SU-DHL-6 (cell line): ENCODE measurements around the gene ROCK2.

Experiments
- EZH2phosphoT487 ChIP-seq: fragments of 200-600 bp; sonication (generic), shearing (Covaris generic); conservative IDR thresholded peaks from 2 replicates; pipeline ENCODE4 v1.6.1; 2018; ENCODE audit warnings: mild to moderate bottlenecking, antibody characterized with exemption, low read length, moderate library complexity, mixed read lengths
- TF ChIP-seq, protein P1 (sequence below): fragments of 200-600 bp; sonication (generic); IDR thresholded peaks from one replicate; pipeline ENCODE4 v1.5.1; 2017; ENCODE audit warnings: antibody characterized with exemption, mild to moderate bottlenecking, low read length, moderate library complexity; ENCODE audit not compliant: insufficient read depth, poor library complexity, severe bottlenecking

- TF ChIP-seq, protein P1, sequence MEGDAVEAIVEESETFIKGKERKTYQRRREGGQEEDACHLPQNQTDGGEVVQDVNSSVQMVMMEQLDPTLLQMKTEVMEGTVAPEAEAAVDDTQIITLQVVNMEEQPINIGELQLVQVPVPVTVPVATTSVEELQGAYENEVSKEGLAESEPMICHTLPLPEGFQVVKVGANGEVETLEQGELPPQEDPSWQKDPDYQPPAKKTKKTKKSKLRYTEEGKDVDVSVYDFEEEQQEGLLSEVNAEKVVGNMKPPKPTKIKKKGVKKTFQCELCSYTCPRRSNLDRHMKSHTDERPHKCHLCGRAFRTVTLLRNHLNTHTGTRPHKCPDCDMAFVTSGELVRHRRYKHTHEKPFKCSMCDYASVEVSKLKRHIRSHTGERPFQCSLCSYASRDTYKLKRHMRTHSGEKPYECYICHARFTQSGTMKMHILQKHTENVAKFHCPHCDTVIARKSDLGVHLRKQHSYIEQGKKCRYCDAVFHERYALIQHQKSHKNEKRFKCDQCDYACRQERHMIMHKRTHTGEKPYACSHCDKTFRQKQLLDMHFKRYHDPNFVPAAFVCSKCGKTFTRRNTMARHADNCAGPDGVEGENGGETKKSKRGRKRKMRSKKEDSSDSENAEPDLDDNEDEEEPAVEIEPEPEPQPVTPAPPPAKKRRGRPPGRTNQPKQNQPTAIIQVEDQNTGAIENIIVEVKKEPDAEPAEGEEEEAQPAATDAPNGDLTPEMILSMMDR: no peak
- no peak for TF ChIP-seq EZH2phosphoT487
These were observed 79.6 kb downstream of the ROCK2 start for GRCh38 chr2:11264818-11265217.
